GF-D8 (cell line): ENCODE data around the gene WASHC3.
A peak's percentile ranks its signal among the peaks of the same experiment; 100 is the strongest.
"Not testable (repeated sequence)": the region's sequence is repeated elsewhere in the genome, so short reads cannot be mapped to it uniquely, and the experiment has no call there.

Experiments used
- DNase-seq: peaks from one replicate; lab custom pipeline; 2025; lab: John Stamatoyannopoulos, UW

WASHC3 gene

DNA sequence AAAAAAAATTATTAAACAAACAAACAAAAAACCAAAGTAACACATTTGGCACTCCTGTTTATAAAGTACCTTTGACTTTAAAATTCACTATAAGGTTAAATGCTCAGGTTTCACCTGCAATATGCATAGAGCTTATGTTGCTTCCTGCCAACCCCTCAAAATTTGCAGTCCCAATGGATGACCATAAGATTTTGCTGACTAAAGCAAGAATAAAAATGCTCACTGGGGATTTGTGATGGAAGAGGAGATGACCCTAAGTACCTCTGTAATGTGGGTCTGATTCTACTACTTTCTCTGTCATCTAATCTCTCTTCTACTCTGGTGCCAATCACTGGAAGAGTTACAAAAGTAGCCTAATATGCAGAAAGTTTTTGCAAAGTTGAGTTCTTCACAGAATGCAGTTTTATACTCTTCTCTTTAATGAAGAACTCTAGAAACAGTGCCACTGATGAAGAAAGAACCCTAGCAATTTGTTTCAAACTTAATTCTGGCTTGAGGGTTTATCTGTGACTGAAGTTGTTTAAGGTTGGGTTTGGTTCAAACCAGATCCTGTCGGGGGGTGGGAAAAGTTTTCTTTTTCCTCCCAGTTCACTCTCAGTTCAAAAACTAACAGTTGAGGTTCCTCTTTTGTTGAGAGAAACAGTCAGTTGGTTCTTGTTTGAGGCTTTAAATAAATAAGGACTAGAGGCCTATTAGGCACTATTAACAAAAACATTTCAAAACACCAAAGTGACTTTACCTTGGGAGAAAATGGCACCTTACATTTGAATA is 10.9 kb downstream of the WASHC3 start:
- DNase-seq: no peak

DNA sequence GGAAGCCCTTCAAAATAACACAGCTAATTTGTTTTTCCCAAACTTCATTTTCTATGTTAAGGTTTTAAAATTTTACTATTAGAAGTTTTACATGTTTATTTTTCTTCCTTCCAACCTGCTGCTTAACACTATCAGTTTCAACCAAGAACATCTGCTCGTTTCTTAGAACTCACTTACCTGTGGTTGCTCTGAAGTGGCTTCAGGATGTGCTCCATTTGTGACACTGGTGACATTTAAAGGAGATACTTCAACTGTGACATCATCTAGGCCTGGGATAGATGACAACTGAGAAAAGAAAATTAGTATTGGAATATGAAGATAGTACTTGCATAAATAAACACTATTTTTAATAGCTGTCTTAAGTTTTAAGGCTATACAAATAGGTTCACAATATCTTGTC is 17.9 kb downstream of the WASHC3 start:
- no peak for DNase-seq

DNA sequence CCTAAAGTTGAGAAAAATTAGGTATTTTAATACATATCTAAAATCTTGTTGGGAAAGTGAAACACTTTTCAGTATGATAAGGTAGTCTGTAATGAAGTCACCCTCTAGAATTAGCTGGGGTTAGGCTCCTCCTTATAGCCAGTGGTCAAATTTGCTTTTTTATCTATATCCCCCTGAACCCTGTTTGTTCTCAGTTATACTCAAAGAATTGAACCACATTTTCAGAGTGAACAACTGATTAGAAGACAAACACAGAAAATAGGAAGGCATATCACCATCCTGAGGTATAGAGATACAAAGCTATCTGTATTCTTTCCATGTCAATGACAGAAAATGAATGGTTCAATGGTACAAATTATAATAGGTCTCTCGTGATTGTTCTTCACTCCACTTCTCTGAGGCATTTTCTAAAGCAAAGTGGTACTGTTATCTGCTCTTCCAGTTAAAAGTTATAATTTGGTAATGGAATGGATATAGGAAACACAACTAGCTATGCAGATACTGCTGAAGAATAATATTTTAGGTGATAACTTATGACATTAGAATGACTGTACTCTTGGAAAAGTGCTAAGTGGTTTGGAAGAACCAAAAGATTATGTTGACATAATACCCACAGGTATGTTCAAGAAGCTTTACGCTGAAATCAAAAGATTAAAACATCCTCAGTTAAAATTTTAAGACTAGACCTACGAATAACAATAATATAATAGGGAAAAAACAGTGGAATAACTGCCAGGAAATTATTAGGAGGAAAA is 27.6 kb downstream of the WASHC3 start:
- no peak for DNase-seq

DNA sequence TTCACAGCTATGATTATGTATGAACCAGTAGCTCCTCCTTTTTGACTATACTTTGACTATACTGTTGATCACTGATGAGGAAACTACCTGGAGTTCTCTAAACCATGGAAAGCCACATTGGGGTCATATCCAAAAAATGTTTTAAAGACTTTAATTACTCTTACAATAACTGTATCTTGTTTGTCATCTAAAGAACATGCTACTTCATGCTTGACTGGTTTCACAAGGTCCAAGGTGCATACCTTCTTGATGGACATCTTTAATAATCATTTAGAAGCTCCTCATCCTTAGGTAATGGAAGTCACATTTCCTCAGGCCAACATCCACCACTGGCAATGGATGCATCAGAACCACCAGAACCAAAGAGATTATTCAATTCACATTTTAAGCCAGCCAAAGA is 29.9 kb downstream of the WASHC3 start:
- no peak for DNase-seq

DNA sequence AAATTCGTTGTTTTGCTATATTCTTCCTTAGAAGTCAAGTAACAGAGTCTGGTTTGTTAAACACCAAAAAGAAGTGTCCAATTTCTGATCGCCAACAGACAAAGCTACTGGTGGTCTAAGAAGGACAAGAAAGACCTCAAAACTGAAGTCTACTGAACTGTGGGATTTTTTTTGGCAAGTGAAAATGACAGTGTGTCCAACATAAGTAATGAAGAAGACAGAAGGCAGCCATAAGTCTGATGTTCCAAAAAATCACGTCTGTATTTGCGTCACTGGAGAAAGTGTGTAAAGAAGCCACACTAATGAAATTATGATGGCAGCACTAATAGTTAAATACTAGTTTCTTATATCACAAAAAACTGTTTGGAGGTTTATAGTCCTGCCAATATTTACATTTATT is 32.6 kb downstream of the WASHC3 start:
- no peak for DNase-seq

DNA sequence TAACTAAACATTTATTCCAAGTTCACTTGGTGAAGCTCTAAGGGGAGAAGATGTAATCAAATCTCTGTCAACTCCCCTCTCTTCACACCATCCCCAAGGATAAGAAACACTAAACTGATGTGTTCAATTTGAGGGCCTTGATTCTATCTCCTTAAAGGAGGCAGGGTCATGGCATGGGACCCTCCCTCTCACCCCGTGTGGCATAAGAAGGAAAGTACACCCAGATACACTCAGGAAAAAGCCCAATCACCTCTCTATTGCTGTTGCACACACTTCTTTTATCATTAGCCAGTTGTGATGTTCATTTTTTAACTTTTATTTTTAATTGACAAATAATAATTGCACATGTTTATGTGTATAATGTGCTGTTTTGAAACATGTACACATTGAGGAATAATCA is 35.1 kb downstream of the WASHC3 start:
- DNase-seq: no peak

DNA sequence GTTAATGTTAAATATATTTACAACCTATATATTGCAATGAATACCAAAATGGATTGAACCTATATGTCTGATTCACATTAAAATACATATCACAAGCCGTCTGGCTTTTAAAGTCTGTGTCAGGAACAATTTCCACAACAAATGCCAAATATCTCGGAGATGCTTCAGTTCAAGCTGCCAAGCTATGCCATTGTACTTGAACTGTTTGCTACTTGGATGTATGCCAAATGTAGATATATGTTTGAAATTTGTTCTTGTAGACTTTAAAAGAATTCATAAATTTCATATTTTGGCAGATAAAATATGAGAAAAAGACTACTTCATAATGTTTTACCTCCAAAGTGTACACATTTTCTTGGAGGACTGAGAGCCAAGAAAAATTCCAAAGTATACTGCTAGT is 37.0 kb downstream of the WASHC3 start:
- no peak for DNase-seq

DNA sequence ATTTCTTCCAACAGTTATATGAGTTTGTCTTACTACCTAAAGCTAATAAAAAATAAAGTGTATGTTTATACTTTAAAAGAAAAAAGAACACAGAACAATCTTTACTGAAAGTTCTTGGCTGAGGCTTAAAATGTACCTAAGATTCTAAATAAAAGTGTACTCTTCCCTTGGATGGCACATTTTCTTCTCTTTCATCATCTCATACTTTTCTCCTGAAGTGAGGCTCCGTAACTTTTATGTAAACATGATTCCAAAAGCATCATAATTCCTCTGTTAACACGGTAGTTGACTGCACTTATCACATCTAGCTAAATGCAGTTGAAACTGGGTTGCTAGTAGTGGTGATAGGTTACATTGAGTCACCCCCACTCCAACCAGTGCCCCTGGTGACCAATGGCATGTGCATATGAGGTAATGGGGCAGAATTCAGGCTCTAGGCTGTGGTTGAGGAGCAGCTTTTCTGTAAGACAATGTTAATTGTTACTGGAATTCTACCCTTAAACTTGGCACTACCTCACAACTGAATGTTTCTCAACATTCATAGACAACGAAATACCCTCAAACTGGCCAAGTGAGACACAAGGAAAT is 38.4 kb downstream of the WASHC3 start:
- DNase-seq: no peak

DNA sequence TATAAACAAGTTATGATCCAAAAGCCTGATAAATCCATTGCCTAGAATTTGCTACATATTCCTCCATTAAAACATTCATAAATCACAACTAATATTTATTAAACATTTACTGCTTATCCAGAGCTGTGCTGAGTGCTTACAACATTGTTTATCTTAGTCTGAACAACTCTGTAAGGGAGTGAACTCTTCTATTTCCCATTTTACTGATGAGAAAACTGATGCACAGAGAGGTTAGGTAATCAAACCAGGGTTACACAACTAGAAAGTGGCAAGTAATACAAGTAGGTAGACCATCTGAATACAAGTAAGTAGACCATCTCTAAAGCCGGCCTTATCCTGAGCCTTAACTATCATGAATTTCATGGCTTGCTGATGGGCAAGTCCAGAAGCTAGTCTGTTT is 39.5 kb downstream of the WASHC3 start:
- DNase-seq: no peak

DNA sequence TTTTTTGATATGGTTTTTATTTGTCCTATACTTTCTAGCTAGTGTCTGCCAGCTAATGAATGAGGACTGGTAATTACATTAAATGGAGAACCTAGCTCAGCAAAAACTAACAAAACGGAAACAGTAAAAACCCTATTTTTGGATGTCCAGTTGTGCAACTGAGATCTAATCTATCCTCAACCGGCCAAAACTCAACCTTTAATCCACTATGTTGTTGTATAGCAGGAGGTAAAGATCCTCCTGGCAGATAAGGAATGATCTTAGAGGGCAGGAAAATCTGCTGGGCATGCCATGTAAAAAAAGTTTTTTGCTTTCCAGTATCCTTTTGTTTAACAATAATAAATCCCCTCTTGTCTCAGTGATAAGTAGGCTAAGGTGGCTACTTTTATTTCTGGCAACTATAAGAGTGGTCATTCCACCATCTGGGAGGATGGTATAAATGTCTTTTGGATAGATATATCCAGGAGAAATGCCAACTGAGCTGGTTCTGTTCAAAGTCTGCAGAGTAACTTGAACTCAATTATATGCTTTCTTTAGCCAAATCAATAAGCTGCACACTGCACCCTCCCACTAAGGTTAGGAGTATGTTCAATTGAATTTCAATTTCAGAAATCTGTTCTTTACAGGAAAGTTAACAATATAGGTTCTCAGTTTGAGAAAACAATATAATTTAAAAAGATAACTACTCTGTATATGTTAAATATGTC is 40.1 kb downstream of the WASHC3 start:
- peak; percentile 93 for DNase-seq

DNA sequence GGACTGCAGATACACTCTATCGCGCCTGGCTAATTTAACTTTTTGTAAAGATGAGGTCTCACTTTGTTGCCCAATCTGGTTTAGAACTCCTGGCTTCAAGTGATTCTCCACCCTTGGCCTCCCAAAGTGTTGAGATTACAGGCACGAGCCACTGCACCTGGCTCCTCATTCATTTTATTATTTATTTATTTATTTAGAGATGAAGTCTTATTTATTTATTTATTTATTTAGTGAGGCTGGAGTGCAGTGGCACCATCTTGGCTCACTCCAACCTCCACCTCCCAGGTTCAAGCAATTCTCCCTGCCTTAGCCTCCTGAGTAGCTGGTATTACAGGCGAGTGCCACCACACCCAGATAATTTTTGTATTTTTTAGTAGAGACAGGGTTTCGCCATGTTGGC is 43.2 kb downstream of the WASHC3 start:
- not testable (repeated sequence) for DNase-seq

DNA sequence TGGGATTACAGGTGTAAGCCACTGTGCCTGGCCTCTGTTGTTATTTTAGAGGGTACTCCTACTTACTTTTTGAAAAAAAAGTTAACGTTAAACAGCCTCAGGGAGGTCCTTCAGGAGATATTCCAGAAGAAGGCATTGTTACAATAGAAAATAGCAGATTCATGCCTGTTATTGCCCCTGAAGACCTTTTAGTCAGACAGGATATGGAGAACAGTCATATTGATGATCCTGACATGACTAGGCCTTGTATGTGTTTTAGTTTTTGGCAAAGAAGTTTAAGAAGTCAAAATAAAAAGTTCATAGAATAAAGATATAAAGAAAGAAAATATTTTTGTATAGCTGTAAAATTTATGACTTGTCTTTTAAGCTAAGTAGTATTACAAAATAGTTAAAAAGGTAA is 45.3 kb downstream of the WASHC3 start:
- DNase-seq: no peak

DNA sequence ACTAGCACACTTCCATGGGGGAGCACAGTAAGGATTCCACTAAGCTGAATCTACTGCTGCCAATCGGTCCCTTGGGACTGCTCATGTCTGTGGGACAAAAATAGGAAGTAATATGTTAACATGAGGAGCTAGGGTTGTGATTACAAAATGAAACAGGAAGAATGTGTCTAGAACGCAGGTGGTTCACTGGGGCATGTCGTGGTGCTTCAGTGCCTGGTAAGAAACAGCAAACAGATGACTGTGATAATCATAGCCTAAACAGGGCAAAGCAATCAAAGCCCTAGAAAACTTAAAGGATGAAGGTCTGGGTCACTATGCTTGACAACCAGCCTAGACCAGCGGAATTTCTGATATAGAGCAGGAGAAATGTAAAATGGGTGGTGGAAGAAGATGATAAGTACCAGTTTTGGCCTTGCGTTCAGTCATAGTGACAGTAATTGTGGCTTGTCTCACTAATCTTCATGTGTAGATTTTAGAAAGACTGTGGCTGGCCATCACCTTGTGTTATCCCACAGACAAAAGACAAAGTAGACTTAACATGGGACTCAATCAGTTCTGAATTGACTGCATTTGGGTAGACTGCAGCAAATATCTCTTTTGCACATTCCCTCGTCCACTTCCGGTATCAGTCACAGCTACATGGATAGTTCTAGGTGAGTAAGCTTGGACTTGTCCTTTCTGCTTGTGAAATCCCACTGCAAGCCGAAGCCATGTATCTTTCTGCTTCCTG is 51.4 kb downstream of the WASHC3 start:
- peak; percentile 92 for DNase-seq

DNA sequence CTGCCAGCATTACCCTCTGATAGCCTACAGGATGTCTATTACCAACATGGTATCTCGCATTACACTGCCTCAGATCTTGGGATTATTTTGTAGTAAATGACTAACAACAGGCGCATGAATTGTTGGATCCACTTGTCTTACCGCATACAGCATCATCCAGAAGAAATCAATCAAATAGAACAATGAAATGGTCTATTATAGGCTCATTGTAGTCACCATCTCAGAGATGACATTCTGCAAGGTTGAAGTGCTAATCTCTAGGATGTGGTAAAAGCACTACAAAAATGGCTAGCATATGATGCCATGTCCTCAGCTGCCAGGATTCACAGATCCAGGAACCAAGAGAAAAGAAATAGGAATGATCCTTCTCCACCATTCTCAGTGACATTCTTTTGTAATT is 52.0 kb downstream of the WASHC3 start:
- no peak for DNase-seq

DNA sequence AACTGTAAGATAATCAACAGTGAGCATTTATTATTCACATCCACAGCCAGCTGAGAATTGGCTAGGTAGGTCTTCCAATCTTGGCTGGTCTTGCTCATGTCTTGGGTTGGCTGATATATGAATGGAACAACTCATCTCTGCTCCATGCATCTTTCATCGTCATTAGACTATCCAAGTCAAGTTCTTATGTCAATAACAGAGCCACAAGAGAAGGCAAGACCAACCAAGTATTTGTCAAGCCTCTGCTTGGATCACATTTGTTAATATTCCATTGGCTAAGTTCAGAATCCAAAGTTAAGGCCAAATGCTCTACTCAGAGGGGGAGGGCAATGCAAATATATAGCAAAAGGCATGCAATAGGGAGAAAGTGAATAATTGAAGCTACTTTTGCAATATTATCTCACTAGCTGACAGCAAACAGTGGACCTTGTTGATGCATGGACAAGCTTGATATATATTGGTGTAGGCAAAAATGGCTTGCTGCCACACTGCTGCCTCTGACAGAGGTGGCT is 53.1 kb downstream of the WASHC3 start:
- DNase-seq: no peak

DNA sequence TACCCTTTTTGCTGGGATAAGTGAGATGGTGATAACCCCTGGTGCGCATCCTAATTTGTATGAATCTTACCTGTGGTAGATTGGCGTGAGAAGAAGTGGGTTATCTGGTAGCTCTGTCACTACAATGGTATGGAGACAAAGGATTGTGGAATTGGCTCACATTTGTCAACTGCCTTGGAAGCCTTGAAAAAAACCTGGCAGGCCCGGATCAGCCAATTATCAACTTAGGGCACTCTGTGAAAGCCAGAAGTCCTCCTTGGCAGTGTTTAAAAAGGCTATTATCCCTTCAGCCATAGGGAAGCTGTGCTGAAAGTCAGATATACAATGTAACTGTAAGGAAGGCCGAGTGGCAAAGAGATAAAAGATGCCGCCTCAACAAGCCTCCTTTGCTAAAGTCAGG is 56.5 kb downstream of the WASHC3 start:
- DNase-seq: no peak

DNA sequence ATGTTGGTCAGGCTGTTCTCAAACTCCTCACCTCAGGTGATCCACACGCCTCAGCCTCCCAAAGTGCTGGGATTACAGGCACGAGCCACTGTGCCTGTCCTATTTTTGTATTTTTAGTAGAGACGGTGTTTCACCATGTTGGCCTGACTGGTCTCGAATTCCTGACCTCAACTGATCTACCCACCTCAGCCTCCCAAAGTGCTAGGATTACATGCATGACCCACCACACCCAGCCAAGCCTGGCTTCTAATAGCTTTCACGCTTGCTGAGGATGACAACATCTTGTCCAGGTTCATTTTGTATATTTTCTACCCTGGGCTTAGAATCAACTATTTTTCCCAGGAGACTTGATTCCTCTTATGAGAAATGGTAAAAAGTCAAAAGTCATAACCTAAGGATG is 64.7 kb downstream of the WASHC3 start:
- no peak for DNase-seq

DNA sequence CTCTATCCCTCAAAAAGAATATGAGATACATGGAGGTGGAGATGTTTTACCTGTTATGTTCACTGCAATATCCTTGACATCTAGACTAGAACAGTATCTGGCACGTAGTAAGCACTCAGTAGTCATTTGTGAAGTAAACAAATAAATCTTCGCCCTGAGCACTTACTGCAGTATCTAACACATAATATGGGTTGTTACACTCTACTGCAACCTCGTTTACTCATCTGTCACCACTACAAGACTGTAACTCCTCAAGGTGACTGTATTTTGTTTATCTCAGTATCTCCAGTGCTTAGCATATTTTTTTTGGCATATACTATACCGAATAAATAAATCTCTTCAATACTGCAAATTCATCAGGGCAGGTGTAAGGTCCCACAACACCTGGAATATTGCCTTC is 66.1 kb downstream of the WASHC3 start:
- DNase-seq: no peak

DNA sequence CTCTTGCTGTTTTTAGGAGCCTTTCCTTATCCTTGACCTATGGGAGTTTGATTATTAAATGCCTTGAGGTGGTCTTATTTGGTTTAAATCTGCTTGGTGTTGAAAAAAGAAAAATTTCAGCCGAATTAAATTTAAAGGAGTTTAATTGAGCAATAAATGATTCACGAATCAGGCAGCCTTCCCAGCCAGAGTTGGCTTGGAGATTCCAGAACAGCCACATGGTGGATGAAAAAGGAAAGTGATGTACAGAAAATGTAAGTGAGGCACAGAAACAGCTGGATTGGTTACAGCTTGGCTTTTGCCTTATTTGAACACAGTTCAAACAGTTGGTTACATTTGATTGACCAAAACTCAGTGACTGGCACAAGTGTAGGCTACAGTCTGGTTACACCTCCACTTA is 69.7 kb downstream of the WASHC3 start:
- DNase-seq: no peak

DNA sequence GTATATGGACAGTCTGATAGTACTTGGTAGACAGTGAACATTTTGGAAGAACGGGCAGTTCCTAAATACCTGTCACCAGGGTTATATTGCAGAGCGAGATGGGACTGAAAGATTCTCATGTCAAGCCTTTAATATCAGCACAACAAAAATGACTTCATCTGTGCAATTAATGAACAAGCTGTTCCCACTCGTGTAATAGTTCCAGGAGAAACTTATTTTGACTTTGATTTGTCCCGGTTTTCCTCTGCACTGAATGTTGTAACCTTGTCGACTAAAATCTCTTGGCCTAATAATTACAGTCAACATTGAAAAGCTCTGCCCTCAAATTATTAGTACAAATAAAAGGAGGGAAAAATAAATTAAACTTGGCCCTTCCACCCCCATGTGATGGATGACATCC is 79.5 kb downstream of the WASHC3 start:
- DNase-seq: no peak

DNA sequence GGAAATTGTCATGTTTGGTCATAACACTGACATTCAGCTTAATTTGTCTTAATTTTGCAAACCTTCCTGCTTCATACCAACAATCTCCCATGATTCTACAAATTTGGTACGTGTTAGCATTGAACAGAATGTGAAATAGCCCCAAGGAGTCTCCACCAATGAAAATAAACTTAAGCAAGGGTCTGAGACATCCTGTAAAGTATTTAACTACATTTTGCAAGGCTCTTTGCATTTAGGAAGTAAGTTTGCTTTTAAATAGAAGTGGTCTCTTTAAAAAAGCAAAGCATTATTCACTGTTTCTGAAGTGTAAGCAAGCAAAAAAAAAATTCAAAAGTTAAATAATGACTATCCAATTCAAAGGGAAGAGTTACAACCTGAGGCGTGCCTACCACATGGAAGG is 79.9 kb downstream of the WASHC3 start:
- DNase-seq: no peak

DNA sequence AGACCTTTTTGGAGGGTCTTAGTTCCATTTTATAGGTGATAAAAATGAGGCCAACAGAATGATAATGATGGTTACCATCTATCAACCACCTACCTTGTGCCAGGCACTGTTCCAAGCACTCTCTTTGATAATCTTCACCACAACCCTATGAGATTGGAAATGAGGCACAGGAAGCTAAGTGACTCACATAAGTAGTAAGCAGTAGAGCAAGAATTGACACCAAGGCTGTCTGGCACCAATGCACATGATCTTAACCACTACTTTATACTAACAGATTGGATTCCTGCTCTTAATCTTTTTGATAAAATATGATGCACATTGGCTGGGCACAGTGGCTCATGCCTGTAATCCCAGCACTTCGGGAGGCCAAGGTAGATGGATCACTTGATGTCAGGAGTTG is 93.0 kb downstream of the WASHC3 start:
- DNase-seq: no peak
